Neural progenitor cell (in vitro differentiated cells): ENCODE data around the gene KPNA6. TPM values are rescaled to one million over a fixed set of nuclear protein-coding genes. Genes with fewer than 3 reads are reported as not detected.

Experiments
- DNase-seq: peaks from one replicate; pipeline ENCODE4 v3.0.0-alpha.2; 2016; ENCODE audit warnings: low spot score
- H2AFZ ChIP-seq: fragments of 200-600 bp; sonication (generic); replicated peaks from 2 replicates; pipeline ENCODE4 v1.6.1; 2016; ENCODE audit warnings: antibody characterized with exemption
- H3F3A ChIP-seq: fragments of 200-600 bp; sonication (generic); 2 replicates; pipeline ENCODE4 v1.6.1; 2016; ENCODE audit warnings: antibody characterized with exemption, low read depth
- H3K27ac ChIP-seq: fragments of 200-600 bp; sonication (generic); 2 replicates; pipeline ENCODE4 v1.5.1; 2016; ENCODE audit warnings: mild to moderate bottlenecking
- H3K27me3 ChIP-seq: fragments of 200-600 bp; sonication (generic); 2 replicates; pipeline ENCODE4 v1.6.1; 2016; ENCODE audit warnings: mild to moderate bottlenecking, moderate library complexity
- H3K36me3 ChIP-seq: fragments of 200-600 bp; sonication (generic); 2 replicates; pipeline ENCODE4 v1.5.1; 2016
- H3K4me1 ChIP-seq: fragments of 200-600 bp; sonication (generic); 2 replicates; pipeline ENCODE4 v1.6.1; 2016; ENCODE audit warnings: mixed run types
- H3K4me2 ChIP-seq: fragments of 200-600 bp; sonication (generic); 2 replicates; pipeline ENCODE4 v1.6.1; 2016
- H3K4me3 ChIP-seq: fragments of 200-600 bp; sonication (generic); 2 replicates; pipeline ENCODE4 v1.5.1; 2016
- H3K79me2 ChIP-seq: fragments of 200-600 bp; sonication (generic); 2 replicates; pipeline ENCODE4 v1.6.1; 2016; ENCODE audit warnings: low read depth
- H3K9ac ChIP-seq: fragments of 200-600 bp; sonication (generic); 2 replicates; pipeline ENCODE4 v1.6.1; 2016
- H3K9me3 ChIP-seq: fragments of 200-600 bp; sonication (generic); 2 replicates; pipeline ENCODE4 v1.5.1; 2016; ENCODE audit warnings: low read depth
- H4K20me1 ChIP-seq: fragments of 200-600 bp; sonication (generic); 2 replicates; pipeline ENCODE4 v1.6.1; 2016; ENCODE audit warnings: low read depth
- H3K27ac Mint-ChIP-seq: 3 replicates; pipeline ENCODE4 v1.8.0; 2021; ENCODE audit warnings: mixed read lengths
- H3K27me3 Mint-ChIP-seq: 2 replicates; pipeline ENCODE4 v1.8.0; 2022; ENCODE audit warnings: low read depth, mild to moderate bottlenecking, inconsistent platforms, moderate library complexity, mixed read lengths; ENCODE audit not compliant: insufficient read depth
- H3K36me3 Mint-ChIP-seq: 3 replicates; pipeline ENCODE4 v1.8.0; 2021; ENCODE audit warnings: mixed read lengths
- H3K4me1 Mint-ChIP-seq: 3 replicates; pipeline ENCODE4 v1.8.0; 2021; ENCODE audit warnings: mixed read lengths
- H3K4me3 Mint-ChIP-seq: 3 replicates; pipeline ENCODE4 v1.8.0; 2021; ENCODE audit warnings: mild to moderate bottlenecking, moderate library complexity, mixed read lengths
- H3K9me3 Mint-ChIP-seq: 3 replicates; pipeline ENCODE4 v1.8.0; 2020; ENCODE audit warnings: mixed read lengths
- CTCF ChIP-seq: fragments of 200-600 bp; sonication (generic); IDR thresholded peaks from 2 replicates; pipeline ENCODE4 v1.5.1; 2017; ENCODE audit warnings: antibody characterized with exemption, mild to moderate bottlenecking
- EZH2 ChIP-seq: fragments of 200-600 bp; sonication (generic); IDR thresholded peaks from 2 replicates; pipeline ENCODE4 v1.6.1; 2017; ENCODE audit warnings: antibody characterized with exemption, mild to moderate bottlenecking, moderate library complexity
- EZH2phosphoT487 ChIP-seq: fragments of 200-600 bp; sonication (generic); IDR thresholded peaks from 2 replicates; pipeline ENCODE4 v1.6.1; 2017; ENCODE audit warnings: antibody characterized with exemption
- total RNA-seq: library from RNA; depleted of rRNA; stranded (reverse); fragments of >200 nt; gene quantifications from 2 replicates; pipeline ENCODE4 v1.2.3, GENCODE V29; 2015; ENCODE audit warnings: low replicate concordance

KPNA6 gene
- total RNA-seq, 1 donor from 2014 or later, result 69.3 TPM

- H3K36me3 ChIP-seq, result no peaks in the 10 kb centered on the region
- TF ChIP-seq EZH2, result no peak
- no peak for TF ChIP-seq CTCF
- no peak for TF ChIP-seq EZH2phosphoT487
- H3K9me3 ChIP-seq, result no peaks in the 10 kb centered on the region
- Mint-ChIP-seq H3K27ac (no peak overlapping the region), H3K4me3 (no peak overlapping the region), H3K36me3 (peaks cover 14% of the 10 kb centered on the region), H3K27me3 (peaks cover 7% of the 10 kb centered on the region), H3K9me3 (no peaks in the 10 kb centered on the region), H3K4me1 (peaks cover 14% of the 10 kb centered on the region)
- H3F3A ChIP-seq, result peaks cover 30% of the 10 kb centered on the region
- no peak for DNase-seq
- H3K4me3 ChIP-seq, result no peak overlapping the region
- H3K4me2 ChIP-seq, result no peak overlapping the region
- H3K79me2 ChIP-seq, result peaks cover 25% of the 10 kb centered on the region
- no peak overlapping the region for H3K27ac ChIP-seq
- peaks cover 21% of the 10 kb centered on the region for H4K20me1 ChIP-seq
- no peak overlapping the region for H3K9ac ChIP-seq
- peaks cover 5% of the 10 kb centered on the region for H3K4me1 ChIP-seq
- H3K27me3 ChIP-seq, result no peaks in the 10 kb centered on the region
- no peak overlapping the region for H2AFZ ChIP-seq
Observed at GRCh38 chr1:32105338-32105737, 2.5 kb upstream of the KPNA6 start.

- Histone ChIP-seq H3K27ac (no peak overlapping the region), H3K79me2 (peaks cover 39% of the 10 kb centered on the region), H3K9me3 (no peaks in the 10 kb centered on the region), H4K20me1 (peaks cover 32% of the 10 kb centered on the region), H3K27me3 (no peaks in the 10 kb centered on the region), H2AFZ (peak overlapping the region; percentile 90), H3K4me2 (no peak overlapping the region), H3K36me3 (no peaks in the 10 kb centered on the region), H3K9ac (no peak overlapping the region), H3K4me1 (peaks cover 5% of the 10 kb centered on the region), H3F3A (peaks cover 30% of the 10 kb centered on the region), H3K4me3 (no peak overlapping the region)
- Mint-ChIP-seq H3K4me3 (peak overlapping the region; percentile 100), H3K36me3 (peaks cover 4% of the 10 kb centered on the region), H3K4me1 (peaks cover 14% of the 10 kb centered on the region), H3K27me3 (peaks cover 7% of the 10 kb centered on the region), H3K9me3 (no peaks in the 10 kb centered on the region), H3K27ac (peak overlapping the region; percentile 64)
- DNase-seq, result no peak
- no peak for TF ChIP-seq EZH2phosphoT487
- TF ChIP-seq EZH2, result no peak
- no peak for TF ChIP-seq CTCF
Observed at GRCh38 chr1:32106663-32107275, 1.1 kb upstream of the KPNA6 start.

- no peaks in the 10 kb centered on the region for H3K9me3 Mint-ChIP-seq
- peaks cover 3% of the 10 kb centered on the region for H3K36me3 Mint-ChIP-seq
- Histone ChIP-seq H3F3A (peaks cover 22% of the 10 kb centered on the region), H4K20me1 (peaks cover 74% of the 10 kb centered on the region), H3K4me1 (peaks cover 5% of the 10 kb centered on the region), H3K4me3 (no peak overlapping the region), H3K27ac (no peak overlapping the region), H2AFZ (no peak overlapping the region), H3K27me3 (no peaks in the 10 kb centered on the region), H3K79me2 (peaks cover 82% of the 10 kb centered on the region), H3K9me3 (no peaks in the 10 kb centered on the region), H3K4me2 (no peak overlapping the region), H3K9ac (no peak overlapping the region), H3K36me3 (no peaks in the 10 kb centered on the region)
- H3K4me3 Mint-ChIP-seq, result no peak overlapping the region
- no peak for TF ChIP-seq CTCF
- no peak for TF ChIP-seq EZH2phosphoT487
- TF ChIP-seq EZH2, result no peak
- no peak overlapping the region for H3K27ac Mint-ChIP-seq
- no peak for DNase-seq
- peaks cover 14% of the 10 kb centered on the region for H3K4me1 Mint-ChIP-seq
- peaks cover 5% of the 10 kb centered on the region for H3K27me3 Mint-ChIP-seq
Observed at GRCh38 chr1:32111040-32111623, 3.3 kb downstream of the KPNA6 start.
